Measurements from ENCODE around the gene TM7SF2.

The TM7SF2 gene

GRCh38 chr11:65104628-65105027 lies 7.0 kb upstream of the TM7SF2 start:
- Histone ChIP-seq H3K4me3 (ENCODE audit: insufficient read depth, low read depth, low read length, poor library complexity, severe bottlenecking) (no peak overlapping the region), H3K27ac (ENCODE audit: insufficient read depth, low read length, poor library complexity, severe bottlenecking) (no peak overlapping the region), H3K9me3 (ENCODE audit: control insufficient read depth, low read length) (no peaks in the 10 kb centered on the region), H3K36me3 (ENCODE audit: control insufficient read depth, insufficient read depth, low read length) (peaks cover 30% of the 10 kb centered on the region), H3K4me1 (ENCODE audit: control insufficient read depth, insufficient read depth, low read length, poor library complexity, severe bottlenecking) (no peaks in the 10 kb centered on the region), H3K27me3 (replicated peaks; ENCODE audit: control insufficient read depth, insufficient read depth, low read length, poor library complexity, severe bottlenecking) (no peaks in the 10 kb centered on the region)
- no peak for DNase-seq

- Histone ChIP-seq H3K9me3 (ENCODE audit: control insufficient read depth, low read length) (no peaks in the 10 kb centered on the region), H3K4me3 (ENCODE audit: insufficient read depth, low read depth, low read length, poor library complexity, severe bottlenecking) (no peak overlapping the region), H3K27me3 (replicated peaks; ENCODE audit: control insufficient read depth, insufficient read depth, low read length, poor library complexity, severe bottlenecking) (no peaks in the 10 kb centered on the region), H3K27ac (ENCODE audit: insufficient read depth, low read length, poor library complexity, severe bottlenecking) (no peak overlapping the region), H3K4me1 (ENCODE audit: control insufficient read depth, insufficient read depth, low read length, poor library complexity, severe bottlenecking) (peaks cover 17% of the 10 kb centered on the region), H3K36me3 (ENCODE audit: control insufficient read depth, insufficient read depth, low read length) (peaks cover 30% of the 10 kb centered on the region)
- no peak for DNase-seq
Measured at GRCh38 chr11:65107078-65107477, 4.6 kb upstream of the TM7SF2 start.

GRCh38 chr11:65107751-65108468 lies 3.8 kb upstream of the TM7SF2 start:
- H3K4me1 ChIP-seq (ENCODE audit: control insufficient read depth, insufficient read depth, low read length, poor library complexity, severe bottlenecking), result peaks cover 24% of the 10 kb centered on the region
- H3K9me3 ChIP-seq (ENCODE audit: control insufficient read depth, low read length), result no peaks in the 10 kb centered on the region
- no peak overlapping the region for H3K27ac ChIP-seq (ENCODE audit: insufficient read depth, low read length, poor library complexity, severe bottlenecking)
- H3K36me3 ChIP-seq (ENCODE audit: control insufficient read depth, insufficient read depth, low read length), result peaks cover 30% of the 10 kb centered on the region
- H3K27me3 ChIP-seq (replicated peaks; ENCODE audit: control insufficient read depth, insufficient read depth, low read length, poor library complexity, severe bottlenecking), result no peaks in the 10 kb centered on the region
- no peak overlapping the region for H3K4me3 ChIP-seq (ENCODE audit: insufficient read depth, low read depth, low read length, poor library complexity, severe bottlenecking)
- DNase-seq, result no peak

GRCh38 chr11:65108469-65109123 lies 3.1 kb upstream of the TM7SF2 start:
- Histone ChIP-seq H3K9me3 (ENCODE audit: control insufficient read depth, low read length) (no peaks in the 10 kb centered on the region), H3K27me3 (replicated peaks; ENCODE audit: control insufficient read depth, insufficient read depth, low read length, poor library complexity, severe bottlenecking) (no peaks in the 10 kb centered on the region), H3K36me3 (ENCODE audit: control insufficient read depth, insufficient read depth, low read length) (peaks cover 30% of the 10 kb centered on the region), H3K4me1 (ENCODE audit: control insufficient read depth, insufficient read depth, low read length, poor library complexity, severe bottlenecking) (peaks cover 31% of the 10 kb centered on the region), H3K27ac (ENCODE audit: insufficient read depth, low read length, poor library complexity, severe bottlenecking) (no peak overlapping the region), H3K4me3 (ENCODE audit: insufficient read depth, low read depth, low read length, poor library complexity, severe bottlenecking) (no peak overlapping the region)
- DNase-seq, result no peak

- Histone ChIP-seq H3K27me3 (replicated peaks; ENCODE audit: control insufficient read depth, insufficient read depth, low read length, poor library complexity, severe bottlenecking) (no peaks in the 10 kb centered on the region), H3K9me3 (ENCODE audit: control insufficient read depth, low read length) (no peaks in the 10 kb centered on the region), H3K4me3 (ENCODE audit: insufficient read depth, low read depth, low read length, poor library complexity, severe bottlenecking) (no peak overlapping the region), H3K4me1 (ENCODE audit: control insufficient read depth, insufficient read depth, low read length, poor library complexity, severe bottlenecking) (peaks cover 32% of the 10 kb centered on the region), H3K27ac (ENCODE audit: insufficient read depth, low read length, poor library complexity, severe bottlenecking) (peak overlapping the region; percentile 64), H3K36me3 (ENCODE audit: control insufficient read depth, insufficient read depth, low read length) (peaks cover 26% of the 10 kb centered on the region)
- no peak for DNase-seq
Measured at GRCh38 chr11:65109231-65110198, 2.2 kb upstream of the TM7SF2 start.

- Histone ChIP-seq H3K4me1 (ENCODE audit: control insufficient read depth, insufficient read depth, low read length, poor library complexity, severe bottlenecking) (peaks cover 32% of the 10 kb centered on the region), H3K27ac (ENCODE audit: insufficient read depth, low read length, poor library complexity, severe bottlenecking) (peak overlapping the region; percentile 64), H3K4me3 (ENCODE audit: insufficient read depth, low read depth, low read length, poor library complexity, severe bottlenecking) (no peak overlapping the region), H3K36me3 (ENCODE audit: control insufficient read depth, insufficient read depth, low read length) (peaks cover 24% of the 10 kb centered on the region), H3K9me3 (ENCODE audit: control insufficient read depth, low read length) (no peaks in the 10 kb centered on the region), H3K27me3 (replicated peaks; ENCODE audit: control insufficient read depth, insufficient read depth, low read length, poor library complexity, severe bottlenecking) (no peaks in the 10 kb centered on the region)
- DNase-seq, result peak; percentile 87 to 90 (median 88)
Measured at GRCh38 chr11:65110354-65110861, 1.3 kb upstream of the TM7SF2 start.

GRCh38 chr11:65111159-65111743 lies 421 bp upstream of the TM7SF2 start:
- H3K4me3 ChIP-seq (ENCODE audit: insufficient read depth, low read depth, low read length, poor library complexity, severe bottlenecking), result no peak overlapping the region
- DNase-seq, result no peak
- no peaks in the 10 kb centered on the region for H3K27me3 ChIP-seq (replicated peaks; ENCODE audit: control insufficient read depth, insufficient read depth, low read length, poor library complexity, severe bottlenecking)
- peaks cover 24% of the 10 kb centered on the region for H3K36me3 ChIP-seq (ENCODE audit: control insufficient read depth, insufficient read depth, low read length)
- H3K9me3 ChIP-seq (ENCODE audit: control insufficient read depth, low read length), result no peaks in the 10 kb centered on the region
- peak overlapping the region; percentile 75 for H3K27ac ChIP-seq (ENCODE audit: insufficient read depth, low read length, poor library complexity, severe bottlenecking)
- H3K4me1 ChIP-seq (ENCODE audit: control insufficient read depth, insufficient read depth, low read length, poor library complexity, severe bottlenecking), result peaks cover 38% of the 10 kb centered on the region

- peak; percentile 53 to 62 (median 59) for DNase-seq
- peak overlapping the region; percentile 75 for H3K27ac ChIP-seq (ENCODE audit: insufficient read depth, low read length, poor library complexity, severe bottlenecking)
- H3K36me3 ChIP-seq (ENCODE audit: control insufficient read depth, insufficient read depth, low read length), result peaks cover 24% of the 10 kb centered on the region
- H3K27me3 ChIP-seq (replicated peaks; ENCODE audit: control insufficient read depth, insufficient read depth, low read length, poor library complexity, severe bottlenecking), result no peaks in the 10 kb centered on the region
- peaks cover 47% of the 10 kb centered on the region for H3K4me1 ChIP-seq (ENCODE audit: control insufficient read depth, insufficient read depth, low read length, poor library complexity, severe bottlenecking)
- H3K4me3 ChIP-seq (ENCODE audit: insufficient read depth, low read depth, low read length, poor library complexity, severe bottlenecking), result peak overlapping the region; percentile 80
- no peaks in the 10 kb centered on the region for H3K9me3 ChIP-seq (ENCODE audit: control insufficient read depth, low read length)
Measured at GRCh38 chr11:65112546-65113360, 1.1 kb downstream of the TM7SF2 start.

GRCh38 chr11:65113361-65113756 lies 1.7 kb downstream of the TM7SF2 start:
- peaks cover 50% of the 10 kb centered on the region for H3K4me1 ChIP-seq (ENCODE audit: control insufficient read depth, insufficient read depth, low read length, poor library complexity, severe bottlenecking)
- no peak overlapping the region for H3K27ac ChIP-seq (ENCODE audit: insufficient read depth, low read length, poor library complexity, severe bottlenecking)
- H3K36me3 ChIP-seq (ENCODE audit: control insufficient read depth, insufficient read depth, low read length), result peaks cover 27% of the 10 kb centered on the region
- DNase-seq, result no peak
- no peaks in the 10 kb centered on the region for H3K27me3 ChIP-seq (replicated peaks; ENCODE audit: control insufficient read depth, insufficient read depth, low read length, poor library complexity, severe bottlenecking)
- peak overlapping the region; percentile 80 for H3K4me3 ChIP-seq (ENCODE audit: insufficient read depth, low read depth, low read length, poor library complexity, severe bottlenecking)
- no peaks in the 10 kb centered on the region for H3K9me3 ChIP-seq (ENCODE audit: control insufficient read depth, low read length)
